Pancreas (tissue), 10 donors: Measurements from ENCODE around the gene DTX4. TPM values are rescaled to one million over a fixed set of nuclear protein-coding genes. Genes with fewer than 3 reads are reported as not detected.

Source experiments
- ATAC-seq, 4 donors: fragments of 200-7000 bp; cut with Tn5 transposase; one replicate each; pipeline versions ENCODE4 v1.8.0 to v1.9.1; 2020; ENCODE audit warnings: mild to moderate bottlenecking in 4 of 4, moderate library complexity in 4 of 4
- DNase-seq, 6 donors: peaks; one replicate each; pipeline ENCODE4 v3.0.0-alpha.2; 2020
- FAIRE-seq: peaks from 2 replicates; lab custom pipeline; 2012; peaks lifted over from hg19 to GRCh38; lab: Jason Lieb, UNC
- H3K27ac ChIP-seq, 4 donors: fragments of 200-600 bp; sonication (generic); 1 replicate in 3 of 4; 2 replicates in 1 of 4; pipeline versions ENCODE4 v1.5.0 to v1.8.0; 2020
- H3K27me3 ChIP-seq, 4 donors: fragments of 200-600 bp; one replicate each; pipeline ENCODE4 v1.8.0; 2021
- H3K36me3 ChIP-seq, 3 donors: fragments of 200-600 bp; sonication (generic) in 1 of 3; one replicate each; pipeline versions ENCODE4 v1.5.0 to v1.8.0; 2020 to 2021
- H3K4me1 ChIP-seq, 3 donors: fragments of 200-600 bp; one replicate each; pipeline ENCODE4 v1.8.0; 2021
- H3K4me3 ChIP-seq, 4 donors: fragments of 200-600 bp; sonication (generic) in 2 of 4; one replicate each; pipeline versions ENCODE4 v1.5.0 to v1.8.0; 2020 to 2021
- H3K9me3 ChIP-seq, 4 donors: fragments of 200-600 bp; one replicate each; pipeline ENCODE4 v1.8.0; 2021
- CTCF ChIP-seq, 4 donors: fragments of 200-600 bp; sonication (generic) in 3 of 4; IDR thresholded peaks; one replicate each; pipeline versions ENCODE4 v1.5.0 to v1.8.0; 2021; ENCODE audit warnings: antibody characterized with exemption in 4 of 4
- WGBS, 2 donors: extraction: QIAGEN DNeasy Blood & Tissue Kit; methylation state at CpG; one replicate each; pipeline ENCODE4 v1.1.7; 2013; 5-methylcytosine and 5-hydroxymethylcytosine counted together
- intact Hi-C, 3 donors: fragments of 100-400 bp; cut with DNase I; formaldehyde crosslinking; loops; one replicate each; pipeline versions ENCODE4 v1.11.1 to v1.14.2; 2022
- polyA plus RNA-seq, 2 donors: library from polyadenylated mRNA; stranded (reverse); fragments of 200-250 nt; gene quantifications; one replicate each; pipeline ENCODE4 v1.2.3, GENCODE V29; 2013
- total RNA-seq, 6 donors: library from RNA; stranded (reverse); fragmentation: NEBNext Ultra II Directional in 4 of 6; extraction: Animal tissue kit (Norgen Biotek cat#: 25700) in 4 of 6; gene quantifications; one replicate each; pipeline versions ENCODE4 v1.2.1 to v1.2.4, GENCODE V29; 2021 to 2023
- donor health status: healthy with polysubstance abuse.
- donor health status: DM: no; HTN: no; CAD: no; lungs with moderate emphysema.
- donor health status: DM: no; HTN: no; CAD: no.
- donor health status: control.
- donor health status: control.
- donor health status: Bipolar disorder and iron deficiency.
- donor health status: DM: yes; HTN: yes; CAD: no.
- donor health status: DM: no; HTN: no; CAD: no.
- donor health status: DM: no; HTN: no; CAD: no.
- donor health status: DM: yes; HTN: yes; CAD: no.

Gene DTX4
- total and polyA plus RNA-seq, 8 donors, result 5.9 to 16.3 (median 8.8) TPM

- no peaks in the 10 kb centered on the region for H3K27me3 ChIP-seq
- H3K4me3 ChIP-seq, result peak overlapping the region; percentile 54 to 77 (median 68)
- no peaks in the 10 kb centered on the region for H3K4me1 ChIP-seq
- H3K36me3 ChIP-seq, result no peaks in the 10 kb centered on the region
- DNase-seq (peak; percentile 31 to 81 (median 42)), ATAC-seq (peak; percentile 2 to 43 (median 12)), FAIRE-seq (no peak)
- WGBS, 2 donors, result 0 to 1% methylated on average over 33 to 70 of the region's 70 CpGs
- no peak for TF ChIP-seq CTCF (IDR thresholded peaks at IDR 0.05)
- intact Hi-C loops, result loop anchor here in 2 of 3 donors (5.0 to 10.0 kb wide), 3 partner anchors 35 to 252 kb away; partner anchors contain the start of gene OR5A2 (in 1 of the 2)
- H3K9me3 ChIP-seq, result no peaks in the 10 kb centered on the region
- peak overlapping the region; percentile 53 to 76 (median 63) for H3K27ac ChIP-seq
These were observed 580 bp downstream of the DTX4 start for GRCh38 chr11:59172345-59173079.

GRCh38 chr11:59173080-59173963 lies 1.4 kb downstream of the DTX4 start:
- Histone ChIP-seq H3K36me3 (no peaks in the 10 kb centered on the region), H3K27ac (peak overlapping the region; percentile 53 to 76 (median 63)), H3K27me3 (no peaks in the 10 kb centered on the region), H3K4me1 (no peaks in the 10 kb centered on the region), H3K9me3 (no peaks in the 10 kb centered on the region), H3K4me3 (peak overlapping the region; percentile 54 to 77 (median 68))
- 23 to 24% methylated on average over 37 of the region's 37 CpGs for WGBS, 2 donors
- ATAC-seq, result peak in 2 of 4 donors; percentile 4
- intact Hi-C loops, result loop anchor here in 2 of 3 donors (5.0 to 10.0 kb wide), 3 partner anchors 34 to 251 kb away; partner anchors contain the start of gene OR5A2 (in 1 of the 2)
- TF ChIP-seq CTCF (IDR thresholded peaks at IDR 0.05), result no peak
- FAIRE-seq, result no peak
- DNase-seq, result peak in 4 of 6 donors; percentile 27 to 78 (median 50)

- DNase-seq, result peak in 4 of 6 donors; percentile 56 to 71 (median 66)
- Histone ChIP-seq H3K4me3 (peak overlapping the region in 3 of 4 donors; percentile 54 to 77 (median 75)), H3K27me3 (no peaks in the 10 kb centered on the region), H3K36me3 (no peaks in the 10 kb centered on the region), H3K4me1 (no peaks in the 10 kb centered on the region), H3K9me3 (no peaks in the 10 kb centered on the region), H3K27ac (peak overlapping the region; percentile 53 to 76 (median 63))
- intact Hi-C loops, result loop anchor here in 2 of 3 donors (5.0 to 10.0 kb wide), 3 partner anchors 33 to 251 kb away; partner anchors contain the start of gene OR5A2 (in 1 of the 2)
- no peak for FAIRE-seq
- TF ChIP-seq CTCF (IDR thresholded peaks at IDR 0.05), result no peak
- peak; percentile 38 to 61 (median 56) for ATAC-seq
- WGBS, 2 donors, result 33 to 37% methylated on average over 7 of the region's 7 CpGs
These were observed 2.2 kb downstream of the DTX4 start for GRCh38 chr11:59173964-59174663.

GRCh38 chr11:59174664-59175033 lies 2.7 kb downstream of the DTX4 start:
- FAIRE-seq (no peak), ATAC-seq (no peak), DNase-seq (no peak)
- intact Hi-C loops, result loop anchor here in 2 of 3 donors (5.0 to 10.0 kb wide), 3 partner anchors 33 to 250 kb away; partner anchors contain the start of gene OR5A2 (in 1 of the 2)
- Histone ChIP-seq H3K4me3 (no peak overlapping the region), H3K27me3 (no peaks in the 10 kb centered on the region), H3K9me3 (no peaks in the 10 kb centered on the region), H3K4me1 (no peaks in the 10 kb centered on the region), H3K27ac (peak overlapping the region in 2 of 4 donors; percentile 58), H3K36me3 (no peaks in the 10 kb centered on the region)
- 64 to 70% methylated on average over 7 of the region's 7 CpGs for WGBS, 2 donors
- no peak for TF ChIP-seq CTCF (IDR thresholded peaks at IDR 0.05)
